Progenitor cell of endocrine pancreas (in vitro differentiated cells): ENCODE measurements around the gene PLCB4. TPM values are rescaled to one million over a fixed set of nuclear protein-coding genes. Genes with fewer than 3 reads are reported as not detected.

Experiments
- DNase-seq: peaks from one replicate; pipeline ENCODE4 v3.0.0; 2021; ENCODE audit warnings: low spot score; ENCODE audit not compliant: unreplicated experiment
- H3K27ac Mint-ChIP-seq: 2 replicates; pipeline ENCODE4 v1.8.0; 2021; ENCODE audit warnings: mild to moderate bottlenecking, moderate library complexity, mixed read lengths
- H3K27me3 Mint-ChIP-seq: 2 replicates; pipeline ENCODE4 v1.8.0; 2021; ENCODE audit warnings: mixed read lengths
- H3K36me3 Mint-ChIP-seq: 2 replicates; pipeline ENCODE4 v1.8.0; 2022; ENCODE audit warnings: mixed read lengths; ENCODE audit not compliant: insufficient read depth
- H3K4me1 Mint-ChIP-seq: 2 replicates; pipeline ENCODE4 v1.8.0; 2021; ENCODE audit warnings: low read depth, mixed read lengths
- H3K4me3 Mint-ChIP-seq: 2 replicates; pipeline ENCODE4 v1.8.0; 2021; ENCODE audit warnings: low read depth, mild to moderate bottlenecking, moderate library complexity, mixed read lengths
- H3K9me3 Mint-ChIP-seq: 2 replicates; pipeline ENCODE4 v1.8.0; 2021; ENCODE audit warnings: low read depth, mixed read lengths
- total RNA-seq: library from RNA; stranded (reverse); gene quantifications from 2 replicates; pipeline ENCODE4 v1.2.1, GENCODE V29; 2021
- TF ChIP-seq, protein P1 (sequence below): fragments of 200-600 bp; sonication (generic); IDR thresholded peaks from one replicate; pipeline ENCODE4 v1.5.0; 2021; ENCODE audit warnings: antibody characterized with exemption, mild to moderate bottlenecking; ENCODE audit not compliant: unreplicated experiment

PLCB4 gene
- total RNA-seq, 1 donor from 2014 or later = 17.2 TPM

DNA sequence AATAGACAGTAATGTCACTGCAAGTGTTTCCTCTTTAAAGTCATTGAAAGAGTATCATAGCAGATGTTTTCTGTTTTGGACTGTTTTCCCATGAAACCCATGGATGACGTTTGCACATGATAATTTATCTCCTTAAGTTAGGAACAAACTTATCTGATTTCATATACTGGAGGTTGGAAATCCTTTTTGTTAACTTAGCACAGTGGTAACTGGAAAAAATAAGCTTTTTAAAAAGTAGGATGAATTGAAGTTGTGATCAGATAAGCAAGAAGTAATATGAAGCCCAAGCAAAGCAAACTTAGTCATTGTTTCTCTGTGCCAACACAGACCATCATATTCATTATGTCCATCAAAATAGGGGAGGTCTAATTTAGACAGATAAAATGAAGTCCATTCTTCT, 61.6 kb downstream of the PLCB4 start:
- H3K36me3 Mint-ChIP-seq = no peaks in the 10 kb centered on the region
- TF ChIP-seq, protein P1, sequence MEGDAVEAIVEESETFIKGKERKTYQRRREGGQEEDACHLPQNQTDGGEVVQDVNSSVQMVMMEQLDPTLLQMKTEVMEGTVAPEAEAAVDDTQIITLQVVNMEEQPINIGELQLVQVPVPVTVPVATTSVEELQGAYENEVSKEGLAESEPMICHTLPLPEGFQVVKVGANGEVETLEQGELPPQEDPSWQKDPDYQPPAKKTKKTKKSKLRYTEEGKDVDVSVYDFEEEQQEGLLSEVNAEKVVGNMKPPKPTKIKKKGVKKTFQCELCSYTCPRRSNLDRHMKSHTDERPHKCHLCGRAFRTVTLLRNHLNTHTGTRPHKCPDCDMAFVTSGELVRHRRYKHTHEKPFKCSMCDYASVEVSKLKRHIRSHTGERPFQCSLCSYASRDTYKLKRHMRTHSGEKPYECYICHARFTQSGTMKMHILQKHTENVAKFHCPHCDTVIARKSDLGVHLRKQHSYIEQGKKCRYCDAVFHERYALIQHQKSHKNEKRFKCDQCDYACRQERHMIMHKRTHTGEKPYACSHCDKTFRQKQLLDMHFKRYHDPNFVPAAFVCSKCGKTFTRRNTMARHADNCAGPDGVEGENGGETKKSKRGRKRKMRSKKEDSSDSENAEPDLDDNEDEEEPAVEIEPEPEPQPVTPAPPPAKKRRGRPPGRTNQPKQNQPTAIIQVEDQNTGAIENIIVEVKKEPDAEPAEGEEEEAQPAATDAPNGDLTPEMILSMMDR = no peak
- peaks cover 9% of the 10 kb centered on the region for H3K4me1 Mint-ChIP-seq
- no peaks in the 10 kb centered on the region for H3K9me3 Mint-ChIP-seq
- DNase-seq = no peak
- no peaks in the 10 kb centered on the region for H3K27me3 Mint-ChIP-seq
- H3K27ac Mint-ChIP-seq = no peak overlapping the region
- H3K4me3 Mint-ChIP-seq = no peak overlapping the region

DNA sequence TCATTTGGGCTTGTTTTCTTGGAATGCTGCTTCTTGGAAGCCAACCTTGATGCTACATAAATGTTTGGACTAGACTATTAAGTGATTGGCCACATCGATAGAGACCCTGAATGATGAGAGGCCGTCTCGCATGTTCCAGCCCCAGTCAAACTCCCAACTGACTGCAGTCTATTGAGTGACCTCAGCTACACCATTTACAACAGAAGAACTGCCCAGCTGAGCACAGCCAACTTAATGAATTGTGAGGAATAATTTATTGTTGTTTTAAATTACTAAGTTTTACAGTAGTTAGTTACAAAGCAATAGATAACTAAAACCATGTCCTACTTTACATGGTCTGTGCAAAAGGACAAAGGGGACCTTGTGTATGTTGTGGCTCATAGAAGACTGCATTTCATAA, 63.0 kb downstream of the PLCB4 start:
- H3K36me3 Mint-ChIP-seq = no peaks in the 10 kb centered on the region
- peaks cover 10% of the 10 kb centered on the region for H3K4me1 Mint-ChIP-seq
- no peak overlapping the region for H3K27ac Mint-ChIP-seq
- no peaks in the 10 kb centered on the region for H3K9me3 Mint-ChIP-seq
- DNase-seq = no peak
- no peak overlapping the region for H3K4me3 Mint-ChIP-seq
- TF ChIP-seq, protein P1 = no peak
- no peaks in the 10 kb centered on the region for H3K27me3 Mint-ChIP-seq

- TF ChIP-seq, protein P1 = no peak
- Mint-ChIP-seq H3K27me3 (no peaks in the 10 kb centered on the region), H3K4me1 (peaks cover 10% of the 10 kb centered on the region), H3K36me3 (no peaks in the 10 kb centered on the region), H3K4me3 (no peak overlapping the region), H3K9me3 (no peaks in the 10 kb centered on the region), H3K27ac (no peak overlapping the region)
- DNase-seq = no peak
Observed at GRCh38 chr20:9134346-9134745, 65.5 kb downstream of the PLCB4 start.

GRCh38 chr20:9136114-9136513, 67.2 kb downstream of the PLCB4 start:
- H3K27ac Mint-ChIP-seq = peak overlapping the region; percentile 15
- no peaks in the 10 kb centered on the region for H3K27me3 Mint-ChIP-seq
- DNase-seq = no peak
- H3K9me3 Mint-ChIP-seq = no peaks in the 10 kb centered on the region
- no peak overlapping the region for H3K4me3 Mint-ChIP-seq
- TF ChIP-seq, protein P1 = no peak
- H3K36me3 Mint-ChIP-seq = no peaks in the 10 kb centered on the region
- H3K4me1 Mint-ChIP-seq = peaks cover 2% of the 10 kb centered on the region

- peaks cover 1% of the 10 kb centered on the region for H3K4me1 Mint-ChIP-seq
- H3K27me3 Mint-ChIP-seq = no peaks in the 10 kb centered on the region
- no peaks in the 10 kb centered on the region for H3K9me3 Mint-ChIP-seq
- TF ChIP-seq, protein P1 = no peak
- no peak for DNase-seq
- H3K27ac Mint-ChIP-seq = no peak overlapping the region
- no peak overlapping the region for H3K4me3 Mint-ChIP-seq
- H3K36me3 Mint-ChIP-seq = no peaks in the 10 kb centered on the region
Observed at GRCh38 chr20:9137001-9137400, 68.1 kb downstream of the PLCB4 start.
